AG09319 (cell line): ENCODE measurements around the gene CBFB.

ENCODE experiments used
- DNase-seq: peaks from one replicate; pipeline ENCODE4 v3.0.0-alpha.2; 2010; ENCODE audit warnings: low read depth; ENCODE audit errors: extremely low read depth
- CTCF ChIP-seq: IDR thresholded peaks from 2 replicates; pipeline ENCODE4 v1.5.1; 2011; ENCODE audit warnings: low read depth, mild to moderate bottlenecking, inconsistent platforms, low read length, moderate library complexity

The CBFB gene

GRCh38 chr16:67016681-67017420, 12.1 kb upstream of the CBFB start:
- no peak for TF ChIP-seq CTCF
- no peak for DNase-seq

- no peak for DNase-seq
- no peak for TF ChIP-seq CTCF
Measured at GRCh38 chr16:67017421-67017750, 11.6 kb upstream of the CBFB start.

- peak; percentile 70 for TF ChIP-seq CTCF
Measured at GRCh38 chr16:67017810-67018488, 11.0 kb upstream of the CBFB start.

GRCh38 chr16:67019171-67019570, 9.8 kb upstream of the CBFB start:
- DNase-seq: no peak
- no peak for TF ChIP-seq CTCF

More at GRCh38 chr16:67017810-67018488, 11.0 kb upstream of the CBFB start:
- peak; percentile 63 for DNase-seq

GRCh38 chr16:67021321-67021720, 7.6 kb upstream of the CBFB start:
- no peak for TF ChIP-seq CTCF
- DNase-seq: no peak

- no peak for TF ChIP-seq CTCF
- DNase-seq: no peak
Measured at GRCh38 chr16:67022531-67023214, 6.3 kb upstream of the CBFB start.

GRCh38 chr16:67023689-67024088, 5.3 kb upstream of the CBFB start:
- DNase-seq: no peak

More at GRCh38 chr16:67023689-67024088, 5.3 kb upstream of the CBFB start:
- TF ChIP-seq CTCF: no peak
